IPS-NIHi11 (cell line): ENCODE results near the gene OTOP2.

Experiments used
- DNase-seq: peaks from one replicate; pipeline ENCODE4 v3.0.0; 2012; ENCODE audit warnings: mixed read lengths, low spot score

OTOP2 gene

GRCh38 chr17:74925242-74925641, 1.2 kb downstream of the OTOP2 start:
- no peak for DNase-seq

- no peak for DNase-seq
Observed at GRCh38 chr17:74928786-74929185, 4.7 kb downstream of the OTOP2 start.

GRCh38 chr17:74930535-74931036, 6.5 kb downstream of the OTOP2 start:
- DNase-seq, result no peak

GRCh38 chr17:74935048-74935447, 11.0 kb downstream of the OTOP2 start:
- DNase-seq, result no peak

GRCh38 chr17:74935585-74936469, 11.8 kb downstream of the OTOP2 start, which contains the start of gene OTOP3:
OTOP3 (plus strand) TSS chr17:74935898; CDS start chr17:74935922, 24 bp downstream.
- DNase-seq, result peak; percentile 71

GRCh38 chr17:74936470-74936799, 12.4 kb downstream of the OTOP2 start:
- no peak for DNase-seq

GRCh38 chr17:74937064-74938051, 13.3 kb downstream of the OTOP2 start:
- DNase-seq, result peak; percentile 72

- DNase-seq, result no peak
Observed at GRCh38 chr17:74938194-74938950, 14.3 kb downstream of the OTOP2 start.

GRCh38 chr17:74939534-74939933, 15.5 kb downstream of the OTOP2 start:
- no peak for DNase-seq

GRCh38 chr17:74941128-74941725, 17.2 kb downstream of the OTOP2 start:
- DNase-seq, result no peak

GRCh38 chr17:74943808-74944522, 19.9 kb downstream of the OTOP2 start:
- DNase-seq, result no peak

- no peak for DNase-seq
Observed at GRCh38 chr17:74945543-74945942, 21.5 kb downstream of the OTOP2 start.

GRCh38 chr17:74946641-74947040, 22.6 kb downstream of the OTOP2 start:
- DNase-seq, result no peak

- DNase-seq, result no peak
Observed at GRCh38 chr17:74947041-74947754, 23.1 kb downstream of the OTOP2 start.

- no peak for DNase-seq
Observed at GRCh38 chr17:74949455-74950115, 25.5 kb downstream of the OTOP2 start.

GRCh38 chr17:74950207-74950606, 26.1 kb downstream of the OTOP2 start:
- no peak for DNase-seq

- no peak for DNase-seq
Observed at GRCh38 chr17:74951065-74951464, 27.0 kb downstream of the OTOP2 start.

- peak; percentile 87 for DNase-seq
Observed at GRCh38 chr17:74951680-74952421, 27.8 kb downstream of the OTOP2 start.
